Measurements from ENCODE around the gene ICAM4. TPM values are rescaled to one million over a fixed set of nuclear protein-coding genes. Genes with fewer than 3 reads are reported as not detected.

Gene ICAM4
- total RNA-seq, 2 experiments from 2014 or later = 0.38 TPM; not detected in 1

DNA sequence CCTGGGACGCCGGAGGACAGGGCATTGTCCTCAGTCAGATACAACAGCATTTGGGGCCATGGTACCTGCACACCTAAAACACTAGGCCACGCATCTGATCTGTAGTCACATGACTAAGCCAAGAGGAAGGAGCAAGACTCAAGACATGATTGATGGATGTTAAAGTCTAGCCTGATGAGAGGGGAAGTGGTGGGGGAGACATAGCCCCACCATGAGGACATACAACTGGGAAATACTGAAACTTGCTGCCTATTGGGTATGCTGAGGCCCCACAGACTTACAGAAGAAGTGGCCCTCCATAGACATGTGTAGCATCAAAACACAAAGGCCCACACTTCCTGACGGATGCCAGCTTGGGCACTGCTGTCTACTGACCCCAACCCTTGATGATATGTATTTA lies 1.4 kb upstream of the ICAM4 start:
- no TSS peak for BruUV-seq (replicated peaks)
- H3K79me2 ChIP-seq (ENCODE audit: insufficient read depth, low read depth, low read length) = no peaks in the 10 kb centered on the region
- H3K27ac ChIP-seq (ENCODE audit: low read depth, low read length, poor library complexity, severe bottlenecking) = peak overlapping the region; percentile 37
- H3K9me2 ChIP-seq (ENCODE audit: insufficient read depth, low read length) = no peaks in the 10 kb centered on the region
- CTCF ChIA-PET (ENCODE audit: unreplicated experiment) = no interaction called here
- H3K4me2 ChIP-seq (ENCODE audit: low read length) = no peak overlapping the region
- TF ChIP-seq EZH2phosphoT487 (IDR thresholded peaks at IDR 0.05; ENCODE audit: borderline replicate concordance, low read depth, low read length) (no peak), CTCF (conservative IDR thresholded peaks at IDR 0.05; ENCODE audit: low read length) (no peak)
- H3K36me3 ChIP-seq (ENCODE audit: insufficient read depth, low read length) = peaks cover 23% of the 10 kb centered on the region; the same call in 1 of the 2 replicates
- H3K4me3 ChIP-seq (ENCODE audit: low read depth, low read length, poor library complexity, severe bottlenecking) = no peak overlapping the region
- no peak for DNase-seq (ENCODE audit: low spot score)
- H3K9me3 ChIP-seq (ENCODE audit: low read length) = no peaks in the 10 kb centered on the region
- intact Hi-C loops (cut with micrococcal nuclease; ENCODE audit: unreplicated experiment) = no loop called here
- POLR2A ChIA-PET = no interaction called here
- peaks cover 47% of the 10 kb centered on the region for H3K4me1 ChIP-seq (ENCODE audit: insufficient read depth, low read length, poor library complexity, severe bottlenecking)
- no peaks in the 10 kb centered on the region for H4K20me1 ChIP-seq (ENCODE audit: insufficient read depth, low read length)
- no peak overlapping the region for H2AFZ ChIP-seq (ENCODE audit: low read length)

DNA sequence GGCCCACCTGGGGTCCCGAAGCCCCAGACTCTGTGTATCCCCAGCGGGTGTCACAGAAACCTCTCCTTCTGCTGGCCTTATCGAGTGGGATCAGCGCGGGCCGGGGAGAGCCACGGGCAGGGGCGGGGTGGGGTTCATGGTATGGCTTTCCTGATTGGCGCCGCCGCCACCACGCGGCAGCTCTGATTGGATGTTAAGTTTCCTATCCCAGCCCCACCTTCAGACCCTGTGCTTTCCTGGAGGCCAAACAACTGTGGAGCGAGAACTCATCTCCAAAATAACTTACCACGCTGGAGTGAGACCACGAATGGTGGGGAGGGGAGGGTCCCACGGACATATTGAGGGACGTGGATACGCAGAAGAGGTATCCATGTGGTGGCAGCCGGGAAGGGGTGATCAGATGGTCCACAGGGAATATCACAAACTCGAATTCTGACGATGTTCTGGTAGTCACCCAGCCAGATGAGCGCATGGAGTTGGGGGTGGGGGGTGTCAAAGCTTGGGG lies 2.0 kb downstream of the ICAM4 start:
- Histone ChIP-seq H3K36me3 (ENCODE audit: insufficient read depth, low read length) (peaks cover 11% of the 10 kb centered on the region; the same call in 1 of the 2 replicates), H3K27ac (ENCODE audit: low read depth, low read length, poor library complexity, severe bottlenecking) (peak overlapping the region; percentile 56), H2AFZ (ENCODE audit: low read length) (peak overlapping the region; percentile 90), H3K9me3 (ENCODE audit: low read length) (no peaks in the 10 kb centered on the region), H3K4me2 (ENCODE audit: low read length) (peak overlapping the region; percentile 83), H3K4me1 (ENCODE audit: insufficient read depth, low read length, poor library complexity, severe bottlenecking) (peaks cover 72% of the 10 kb centered on the region), H3K4me3 (ENCODE audit: low read depth, low read length, poor library complexity, severe bottlenecking) (peak overlapping the region; percentile 68), H3K9me2 (ENCODE audit: insufficient read depth, low read length) (no peaks in the 10 kb centered on the region), H3K79me2 (ENCODE audit: insufficient read depth, low read depth, low read length) (no peaks in the 10 kb centered on the region), H4K20me1 (ENCODE audit: insufficient read depth, low read length) (no peaks in the 10 kb centered on the region)
- BruUV-seq (replicated peaks) = TSS peak; percentile 76
- TF ChIP-seq EZH2phosphoT487 (IDR thresholded peaks at IDR 0.05; ENCODE audit: borderline replicate concordance, low read depth, low read length) (no peak), CTCF (conservative IDR thresholded peaks at IDR 0.05; ENCODE audit: low read length) (no peak)
- intact Hi-C loops (cut with micrococcal nuclease; ENCODE audit: unreplicated experiment) = no loop called here
- ChIA-PET CTCF (ENCODE audit: unreplicated experiment) (interaction anchor here (0.9 to 1.8 kb wide), 3 partner anchors 17 to 45 kb away, joined by 3 to 5 read pairs (median 5); partner anchors contain the start of gene RAVER1), POLR2A (interaction anchor here (0.6 to 1.6 kb wide), 5 partner anchors 8 to 52 kb away, joined by 3 to 13 read pairs (median 6); partner anchors contain the start of gene ICAM1)
- DNase-seq (ENCODE audit: low spot score) = peak; percentile 83

DNA sequence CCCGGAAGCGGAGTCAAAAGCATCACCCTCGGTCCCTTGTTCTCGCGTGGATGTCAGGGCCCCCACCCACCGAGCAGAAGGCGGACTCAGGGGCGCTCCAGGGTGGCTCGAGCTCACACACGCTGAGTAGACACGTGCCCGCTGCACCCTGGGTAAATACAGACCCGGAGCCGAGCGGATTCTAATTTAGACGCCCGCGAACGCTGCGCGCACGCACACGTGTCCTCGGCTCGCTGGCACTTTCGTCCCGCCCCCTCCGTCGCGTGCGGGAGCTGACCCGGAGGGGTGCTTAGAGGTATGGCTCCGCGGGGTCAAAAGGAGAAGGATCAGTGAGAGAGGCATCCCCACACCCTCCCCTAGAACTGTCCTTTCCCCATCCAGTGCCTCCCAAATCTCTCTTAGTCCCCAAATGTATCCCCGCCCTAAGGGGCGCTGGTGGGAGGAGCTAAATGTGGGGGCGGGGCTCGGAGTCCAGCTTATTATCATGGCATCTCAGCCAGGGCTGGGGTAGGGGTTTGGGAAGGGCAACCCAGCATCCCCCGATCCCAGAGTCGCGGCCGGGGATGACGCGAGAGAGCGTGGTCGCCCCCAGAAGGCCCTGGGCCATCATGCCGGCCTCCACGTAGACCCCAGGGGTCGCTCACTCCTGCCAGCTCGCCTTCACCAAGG lies 2.5 kb downstream of the ICAM4 start:
- no peaks in the 10 kb centered on the region for H3K9me2 ChIP-seq (ENCODE audit: insufficient read depth, low read length)
- H3K36me3 ChIP-seq (ENCODE audit: insufficient read depth, low read length) = peaks cover 11% of the 10 kb centered on the region; the same call in 1 of the 2 replicates
- BruUV-seq (replicated peaks) = no TSS peak
- H3K9me3 ChIP-seq (ENCODE audit: low read length) = no peaks in the 10 kb centered on the region
- intact Hi-C loops (cut with micrococcal nuclease; ENCODE audit: unreplicated experiment) = no loop called here
- no peaks in the 10 kb centered on the region for H3K79me2 ChIP-seq (ENCODE audit: insufficient read depth, low read depth, low read length)
- peaks cover 72% of the 10 kb centered on the region for H3K4me1 ChIP-seq (ENCODE audit: insufficient read depth, low read length, poor library complexity, severe bottlenecking)
- ChIA-PET POLR2A (interaction anchor here (0.6 to 1.6 kb wide), 8 partner anchors 9 to 122 kb away, joined by 3 to 13 read pairs (median 4); partner anchors contain the start of gene ICAM1), CTCF (ENCODE audit: unreplicated experiment) (interaction anchor here (0.9 to 1.8 kb wide), 4 partner anchors 17 to 44 kb away, joined by 3 to 5 read pairs (median 4); partner anchors contain the start of gene RAVER1)
- no peaks in the 10 kb centered on the region for H4K20me1 ChIP-seq (ENCODE audit: insufficient read depth, low read length)
- H3K4me3 ChIP-seq (ENCODE audit: low read depth, low read length, poor library complexity, severe bottlenecking) = peak overlapping the region; percentile 68
- DNase-seq (ENCODE audit: low spot score) = peak; percentile 89
- TF ChIP-seq CTCF (conservative IDR thresholded peaks at IDR 0.05; ENCODE audit: low read length) = no peak
- no peak for TF ChIP-seq EZH2phosphoT487 (IDR thresholded peaks at IDR 0.05; ENCODE audit: borderline replicate concordance, low read depth, low read length)
- peak overlapping the region; percentile 83 for H3K4me2 ChIP-seq (ENCODE audit: low read length)
- H2AFZ ChIP-seq (ENCODE audit: low read length) = peak overlapping the region; percentile 90
- H3K27ac ChIP-seq (ENCODE audit: low read depth, low read length, poor library complexity, severe bottlenecking) = peak overlapping the region; percentile 56

Data from OCI-LY7 (cell line).